Vagina (tissue), 2 donors: ENCODE data around the gene LRRC10B.

Experiments used
- CTCF ChIP-seq, 3 experiments: fragments of 450-650 bp in 2 of 3; fragments of 200-600 bp in 1 of 3; sonication (generic) in 1 of 3; IDR thresholded peaks; one replicate each; pipeline ENCODE4 v1.5.1; 2017 to 2019; ENCODE audit warnings: antibody characterized with exemption in 3 of 3, mild to moderate bottlenecking in 2 of 3, moderate library complexity in 2 of 3
- POLR2A ChIP-seq, 2 donors: fragments of 450-650 bp; IDR thresholded peaks; one replicate each; pipeline ENCODE4 v1.6.1; 2017; ENCODE audit warnings: antibody characterized with exemption in 2 of 2, mild to moderate bottlenecking in 2 of 2, moderate library complexity in 2 of 2
- POLR2AphosphoS5 ChIP-seq, 2 donors: sonication (generic); formaldehyde crosslinking; IDR thresholded peaks; one replicate each; pipeline ENCODE4 v1.9.0; 2017; ENCODE audit warnings: antibody characterized with exemption in 2 of 2, mild to moderate bottlenecking in 2 of 2, low read depth in 1 of 2; ENCODE audit not compliant: insufficient read depth in 1 of 2

- TF ChIP-seq CTCF (IDR thresholded peaks at IDR 0.05) (no peak), POLR2AphosphoS5 (IDR thresholded peaks at IDR 0.05; ENCODE audit: insufficient read depth in 1 of 2, low read depth in 1 of 2) (no peak), POLR2A (IDR thresholded peaks at IDR 0.05) (no peak)
Observed at GRCh38 chr11:61531044-61531443, 22.5 kb downstream of the LRRC10B start.
